Liver (tissue), 9 donors: ENCODE results near the gene C22orf23. TPM values are rescaled to one million over a fixed set of nuclear protein-coding genes. Genes with fewer than 3 reads are reported as not detected.
"Not testable (repeated sequence)": the region's sequence is repeated elsewhere in the genome, so short reads cannot be mapped to it uniquely, and the experiment has no call there.

Source experiments
- DNase-seq: peaks from one replicate; pipeline ENCODE4 v3.0.0-alpha.2; 2017; ENCODE audit warnings: low spot score
- H3K27ac ChIP-seq, 2 donors: one replicate each; pipeline ENCODE4 v1.7.0; 2013; ENCODE audit warnings: inconsistent platforms in 2 of 2, low read length in 2 of 2, control low read depth in 1 of 2, low read depth in 1 of 2, mild to moderate bottlenecking in 1 of 2
- H3K27me3 ChIP-seq, 4 donors: one replicate each; pipeline versions ENCODE4 v1.6.1 to v1.7.0; 2013; ENCODE audit warnings: low read length in 3 of 4, inconsistent platforms in 1 of 4, mild to moderate bottlenecking in 1 of 4, moderate library complexity in 1 of 4; ENCODE audit not compliant: control insufficient read depth in 4 of 4, insufficient read depth in 4 of 4
- H3K36me3 ChIP-seq, 4 donors: one replicate each; pipeline versions ENCODE4 v1.6.1 to v1.7.0; 2013; ENCODE audit warnings: low read length in 3 of 4, mild to moderate bottlenecking in 3 of 4, low read depth in 1 of 4, moderate library complexity in 1 of 4; ENCODE audit not compliant: control insufficient read depth in 4 of 4, insufficient read depth in 3 of 4
- H3K4me1 ChIP-seq, 4 donors: one replicate each; pipeline versions ENCODE4 v1.6.1 to v1.7.0; 2013; ENCODE audit warnings: low read length in 3 of 4, mild to moderate bottlenecking in 3 of 4, moderate library complexity in 1 of 4; ENCODE audit not compliant: control insufficient read depth in 4 of 4, insufficient read depth in 4 of 4
- H3K4me3 ChIP-seq, 3 donors: one replicate each; pipeline versions ENCODE4 v1.6.1 to v1.7.0; 2013; ENCODE audit warnings: low read length in 3 of 3, control low read depth in 1 of 3, low read depth in 1 of 3, mild to moderate bottlenecking in 1 of 3
- H3K9ac ChIP-seq, 2 donors: one replicate each; pipeline ENCODE4 v1.7.0; 2013; ENCODE audit warnings: low read length in 2 of 2, mild to moderate bottlenecking in 2 of 2, moderate library complexity in 2 of 2, control low read depth in 1 of 2, low read depth in 1 of 2
- H3K9me3 ChIP-seq, 4 donors: one replicate each; pipeline versions ENCODE4 v1.6.1 to v1.7.0; 2013; ENCODE audit warnings: low read length in 3 of 4; ENCODE audit not compliant: control insufficient read depth in 4 of 4
- GABPA ChIP-seq, 2 donors: IDR thresholded peaks in 1 of 2; conservative IDR thresholded peaks in 1 of 2; 2 replicates each; pipeline ENCODE4 v1.6.1; 2016; ENCODE audit warnings: antibody characterized with exemption in 2 of 2, mild to moderate bottlenecking in 1 of 2, moderate library complexity in 1 of 2
- HNF4A ChIP-seq, 2 donors: conservative IDR thresholded peaks; 2 replicates each; pipeline ENCODE4 v1.6.1; 2016; ENCODE audit warnings: antibody characterized with exemption in 2 of 2, mild to moderate bottlenecking in 2 of 2
- HNF4G ChIP-seq: IDR thresholded peaks from 2 replicates; pipeline ENCODE4 v1.6.1; 2016; ENCODE audit warnings: antibody characterized with exemption
- NR2F2 ChIP-seq: IDR thresholded peaks from 2 replicates; pipeline ENCODE4 v1.6.1; 2016; ENCODE audit warnings: antibody characterized with exemption
- RAD21 ChIP-seq, 2 donors: IDR thresholded peaks; 2 replicates each; pipeline ENCODE4 v1.6.1; 2016; ENCODE audit warnings: antibody characterized with exemption in 2 of 2, mild to moderate bottlenecking in 2 of 2
- RXRA ChIP-seq, 2 donors: IDR thresholded peaks; 2 replicates each; pipeline ENCODE4 v1.6.1; 2017 to 2018; ENCODE audit warnings: antibody characterized with exemption in 2 of 2, mild to moderate bottlenecking in 1 of 2
- YY1 ChIP-seq: IDR thresholded peaks from 2 replicates; pipeline ENCODE4 v1.6.1; 2016; ENCODE audit warnings: antibody characterized with exemption, mild to moderate bottlenecking
- WGBS: extraction: QIAGEN DNeasy Blood & Tissue Kit; methylation state at CpG from one replicate; pipeline ENCODE4 v1.1.7; 2013; 5-methylcytosine and 5-hydroxymethylcytosine counted together
- polyA plus RNA-seq, 2 donors: library from polyadenylated mRNA; stranded (reverse) in 1 of 2; unstranded in 1 of 2; fragments of 200-250 nt in 1 of 2; fragments of >200 nt in 1 of 2; fragmentation: Nextera tagmentation in 1 of 2; extraction: Ambion mirVana in 1 of 2; gene quantifications; one replicate each; pipeline versions ENCODE4 v1.2.1 to v1.2.3, GENCODE V29; 2013 to 2015
- total RNA-seq, 2 donors: library from RNA; depleted of rRNA; stranded (reverse); fragments of >200 nt; gene quantifications; one replicate each; pipeline ENCODE4 v1.2.3, GENCODE V29; 2014
- TF ChIP-seq, protein P1 (sequence below): IDR thresholded peaks from 2 replicates; pipeline ENCODE4 v1.6.1; 2016; ENCODE audit warnings: antibody characterized with exemption
- TF ChIP-seq, protein P2 (sequence below): fragments of 150-350 bp; IDR thresholded peaks from 2 replicates; pipeline ENCODE4 v1.5.1; 2017; ENCODE audit warnings: improper control_type of control experiment, low read depth, low read length; ENCODE audit not compliant: missing input control
- donor health status: healthy.
- donor health status: healthy.
- donor health status: healthy.
- donor health status: healthy.
- donor health status: healthy.

C22orf23 gene
- total and polyA plus RNA-seq, 4 donors = 0.02 TPM; not detected in 3

DNA sequence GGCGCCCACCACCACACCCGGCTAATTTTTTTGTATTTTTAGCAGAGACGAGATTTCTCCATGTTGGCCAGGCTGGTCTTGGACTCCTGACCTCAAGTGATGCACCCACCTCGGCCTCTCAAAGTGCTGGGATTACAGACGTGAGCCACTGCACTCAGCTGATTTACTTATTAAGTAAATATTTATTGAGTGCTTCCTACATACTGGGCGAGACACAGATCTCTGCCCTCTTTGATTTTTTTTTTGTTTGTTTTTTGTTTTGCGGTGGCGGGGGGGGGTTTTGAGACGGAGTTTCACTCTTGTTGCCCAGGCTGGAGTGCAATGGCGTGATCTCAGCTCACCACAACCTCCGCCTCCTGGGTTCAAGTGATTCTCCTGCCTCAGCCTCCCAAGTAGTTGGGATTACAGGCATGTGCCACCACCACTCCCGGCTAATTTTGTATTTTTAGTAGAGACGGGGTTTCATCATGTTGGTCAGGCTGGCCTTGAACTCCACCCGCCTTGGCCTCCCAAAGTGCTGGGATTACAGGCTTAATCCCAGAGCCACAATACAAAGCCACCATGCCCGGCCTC lies 2.5 kb upstream of the C22orf23 start:
- Histone ChIP-seq H3K4me1 (peaks cover 5 to 44% (median 33%) of the 10 kb centered on the region in 4 donors), H3K36me3 (peaks cover 3 to 35% (median 19%) of the 10 kb centered on the region in 4 donors)
- not testable (repeated sequence) for DNase-seq, H3K27me3 ChIP-seq, H3K4me3 ChIP-seq, H3K27ac ChIP-seq, H3K9me3 ChIP-seq, H3K9ac ChIP-seq
- TF ChIP-seq RXRA (IDR thresholded peaks at IDR 0.05) = peak in 1 of 2 donors; percentile 14
- peak; percentile 45 to 49 for TF ChIP-seq HNF4A (conservative IDR thresholded peaks at IDR 0.05)
- 45% methylated on average over 15 of the region's 15 CpGs for WGBS

GRCh38 chr22:37954686-37955085 lies 1.3 kb upstream of the C22orf23 start:
- peak overlapping the region; percentile 72 to 88 (median 78) for H3K4me3 ChIP-seq
- 69% methylated on average over 4 of the region's 4 CpGs for WGBS

GRCh38 chr22:37953062-37953436 lies 352 bp downstream of the C22orf23 start:
- peaks cover 5 to 44% (median 33%) of the 10 kb centered on the region in 4 donors for H3K4me1 ChIP-seq
- under 1% methylated on average over 13 of the region's 13 CpGs for WGBS
- peaks cover 0 to 15% (median 3%) of the 10 kb centered on the region in 4 donors for H3K36me3 ChIP-seq
- no peak overlapping the region for H3K27ac ChIP-seq
- no peaks in the 10 kb centered on the region for H3K9me3 ChIP-seq
- TF ChIP-seq HNF4G = no peak
- peak in 1 of 2 donors; percentile 15 for TF ChIP-seq RXRA (IDR thresholded peaks at IDR 0.05)
- no peak for TF ChIP-seq NR2F2
- peak overlapping the region; percentile 7 to 9 for H3K9ac ChIP-seq
- DNase-seq = no peak
- peak overlapping the region; percentile 72 to 88 (median 78) for H3K4me3 ChIP-seq
- no peaks in the 10 kb centered on the region for H3K27me3 ChIP-seq

More at GRCh38 chr22:37954686-37955085, 1.3 kb upstream of the C22orf23 start:
- Histone ChIP-seq H3K27ac (no peak overlapping the region), H3K27me3 (no peaks in the 10 kb centered on the region), H3K9me3 (no peaks in the 10 kb centered on the region), H3K4me1 (peaks cover 5 to 44% (median 33%) of the 10 kb centered on the region in 4 donors), H3K9ac (no peak overlapping the region), H3K36me3 (peaks cover 0 to 29% (median 15%) of the 10 kb centered on the region in 4 donors)
- no peak for DNase-seq
- no peak for TF ChIP-seq GABPA (IDR thresholded peaks at IDR 0.05 in 1 of 2, conservative IDR thresholded peaks at IDR 0.05 in 1 of 2)
- TF ChIP-seq, protein P1, sequence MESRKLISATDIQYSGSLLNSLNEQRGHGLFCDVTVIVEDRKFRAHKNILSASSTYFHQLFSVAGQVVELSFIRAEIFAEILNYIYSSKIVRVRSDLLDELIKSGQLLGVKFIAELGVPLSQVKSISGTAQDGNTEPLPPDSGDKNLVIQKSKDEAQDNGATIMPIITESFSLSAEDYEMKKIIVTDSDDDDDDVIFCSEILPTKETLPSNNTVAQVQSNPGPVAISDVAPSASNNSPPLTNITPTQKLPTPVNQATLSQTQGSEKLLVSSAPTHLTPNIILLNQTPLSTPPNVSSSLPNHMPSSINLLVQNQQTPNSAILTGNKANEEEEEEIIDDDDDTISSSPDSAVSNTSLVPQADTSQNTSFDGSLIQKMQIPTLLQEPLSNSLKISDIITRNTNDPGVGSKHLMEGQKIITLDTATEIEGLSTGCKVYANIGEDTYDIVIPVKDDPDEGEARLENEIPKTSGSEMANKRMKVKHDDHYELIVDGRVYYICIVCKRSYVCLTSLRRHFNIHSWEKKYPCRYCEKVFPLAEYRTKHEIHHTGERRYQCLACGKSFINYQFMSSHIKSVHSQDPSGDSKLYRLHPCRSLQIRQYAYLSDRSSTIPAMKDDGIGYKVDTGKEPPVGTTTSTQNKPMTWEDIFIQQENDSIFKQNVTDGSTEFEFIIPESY = no peak
- TF ChIP-seq YY1 = no peak
- no peak for TF ChIP-seq HNF4A (conservative IDR thresholded peaks at IDR 0.05)
- TF ChIP-seq, protein P2, sequence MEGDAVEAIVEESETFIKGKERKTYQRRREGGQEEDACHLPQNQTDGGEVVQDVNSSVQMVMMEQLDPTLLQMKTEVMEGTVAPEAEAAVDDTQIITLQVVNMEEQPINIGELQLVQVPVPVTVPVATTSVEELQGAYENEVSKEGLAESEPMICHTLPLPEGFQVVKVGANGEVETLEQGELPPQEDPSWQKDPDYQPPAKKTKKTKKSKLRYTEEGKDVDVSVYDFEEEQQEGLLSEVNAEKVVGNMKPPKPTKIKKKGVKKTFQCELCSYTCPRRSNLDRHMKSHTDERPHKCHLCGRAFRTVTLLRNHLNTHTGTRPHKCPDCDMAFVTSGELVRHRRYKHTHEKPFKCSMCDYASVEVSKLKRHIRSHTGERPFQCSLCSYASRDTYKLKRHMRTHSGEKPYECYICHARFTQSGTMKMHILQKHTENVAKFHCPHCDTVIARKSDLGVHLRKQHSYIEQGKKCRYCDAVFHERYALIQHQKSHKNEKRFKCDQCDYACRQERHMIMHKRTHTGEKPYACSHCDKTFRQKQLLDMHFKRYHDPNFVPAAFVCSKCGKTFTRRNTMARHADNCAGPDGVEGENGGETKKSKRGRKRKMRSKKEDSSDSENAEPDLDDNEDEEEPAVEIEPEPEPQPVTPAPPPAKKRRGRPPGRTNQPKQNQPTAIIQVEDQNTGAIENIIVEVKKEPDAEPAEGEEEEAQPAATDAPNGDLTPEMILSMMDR = no peak
- TF ChIP-seq RAD21 (IDR thresholded peaks at IDR 0.05) = no peak

- peaks cover 5 to 44% (median 33%) of the 10 kb centered on the region in 4 donors for H3K4me1 ChIP-seq
- H3K9me3 ChIP-seq, DNase-seq, H3K27me3 ChIP-seq, H3K27ac ChIP-seq: not testable (repeated sequence)
- H3K4me3 ChIP-seq = peak overlapping the region; percentile 72 to 88 (median 78)
- 11% methylated on average over 20 of the region's 20 CpGs for whole genome bisulfite sequencing
- H3K36me3 ChIP-seq = peaks cover 0 to 10% (median 1%) of the 10 kb centered on the region in 4 donors
- H3K9ac ChIP-seq = peak overlapping the region in 1 of 2 donors; percentile 7
These were observed 772 bp downstream of the C22orf23 start for GRCh38 chr22:37952629-37953028.
